Ecto neural progenitor cell (in vitro differentiated cells): ENCODE data around the gene TMC6.
"Not testable (repeated sequence)": the region's sequence is repeated elsewhere in the genome, so short reads cannot be mapped to it uniquely, and the experiment has no call there.

Source experiments
- DNase-seq: peaks from one replicate; pipeline ENCODE4 v3.0.0-alpha.2; 2018; ENCODE audit warnings: low spot score

TMC6 gene

GRCh38 chr17:78110363-78111015 is 18.1 kb downstream of the TMC6 start:
- DNase-seq: peak; percentile 50

- peak; percentile 42 for DNase-seq
These were observed 19.1 kb downstream of the TMC6 start for GRCh38 chr17:78109489-78109761.

GRCh38 chr17:78108726-78109488 is 19.6 kb downstream of the TMC6 start:
- peak; percentile 41 for DNase-seq

GRCh38 chr17:78107976-78108725 is 20.4 kb downstream of the TMC6 start:
- DNase-seq: peak; percentile 42

GRCh38 chr17:78107457-78107856 is 21.1 kb downstream of the TMC6 start:
- DNase-seq: no peak

DNA sequence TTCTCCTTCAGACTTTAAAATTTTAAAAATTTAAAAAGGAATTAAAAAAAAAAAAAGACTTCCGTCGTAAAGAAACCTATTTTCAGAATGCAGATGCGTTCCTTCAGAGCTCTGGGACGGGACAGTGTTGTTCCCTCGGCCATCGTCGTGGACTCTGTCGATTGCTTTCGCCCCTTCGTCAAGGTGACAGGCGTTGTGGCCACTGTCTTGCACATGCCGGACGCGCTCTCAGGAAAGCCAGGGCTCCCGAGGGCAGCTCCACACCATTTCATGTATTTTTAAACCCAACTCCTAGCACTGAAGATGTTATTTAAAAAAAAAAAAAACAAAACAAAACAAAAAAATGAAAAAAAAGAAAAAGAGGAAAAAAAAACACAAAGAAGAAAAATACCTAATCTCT is 22.3 kb downstream of the TMC6 start:
- peak; percentile 39 for DNase-seq

GRCh38 chr17:78105551-78105950 is 23.0 kb downstream of the TMC6 start:
- no peak for DNase-seq

DNA sequence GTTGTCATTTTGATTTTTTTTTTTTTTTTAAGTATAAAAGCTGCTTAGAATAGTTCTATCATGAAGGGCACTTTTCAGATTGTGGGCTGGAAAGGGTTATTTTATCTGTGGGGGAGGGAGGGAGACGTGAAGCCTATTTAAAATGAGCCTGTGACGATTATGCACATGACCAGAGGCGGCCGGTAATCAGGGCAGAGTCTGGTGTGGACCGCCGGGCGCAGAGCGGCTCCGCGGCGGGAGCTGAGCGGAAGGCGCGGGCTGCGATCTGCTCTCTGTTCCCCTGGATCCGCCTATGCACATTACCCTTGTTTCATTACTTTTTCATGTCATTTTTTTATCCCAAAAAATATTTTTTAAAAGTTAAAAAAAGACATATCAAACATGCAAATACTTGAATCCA is 23.5 kb downstream of the TMC6 start:
- no peak for DNase-seq

GRCh38 chr17:78104540-78104941 is 24.0 kb downstream of the TMC6 start:
- DNase-seq: no peak

- DNase-seq: no peak
These were observed 25.2 kb downstream of the TMC6 start for GRCh38 chr17:78103311-78103710.

- DNase-seq: no peak
These were observed 27.0 kb downstream of the TMC6 start for GRCh38 chr17:78101542-78101941.

DNA sequence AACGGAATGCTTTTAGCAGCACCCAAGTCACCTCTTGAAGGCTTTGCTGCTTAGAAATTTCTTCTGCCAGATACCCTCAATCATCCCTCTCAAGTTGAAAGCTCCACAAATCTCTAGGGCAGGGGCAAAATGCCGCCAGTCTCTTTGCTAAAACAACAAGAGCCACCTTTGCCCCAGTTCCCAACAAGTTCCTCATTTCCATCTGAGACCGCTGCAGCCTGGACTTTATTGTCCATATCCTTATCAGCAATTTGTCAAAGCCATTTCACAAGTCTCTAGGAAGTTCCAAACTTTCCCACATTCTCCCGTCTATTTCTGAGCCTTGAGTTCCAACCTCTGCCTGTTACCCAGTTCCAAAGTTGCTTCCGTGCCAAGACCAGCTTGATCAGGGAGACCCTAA is 27.4 kb downstream of the TMC6 start:
- DNase-seq: no peak

GRCh38 chr17:78096093-78096492 is 32.5 kb downstream of the TMC6 start:
- no peak for DNase-seq

GRCh38 chr17:78095035-78095434 is 33.5 kb downstream of the TMC6 start:
- DNase-seq: no peak

DNA sequence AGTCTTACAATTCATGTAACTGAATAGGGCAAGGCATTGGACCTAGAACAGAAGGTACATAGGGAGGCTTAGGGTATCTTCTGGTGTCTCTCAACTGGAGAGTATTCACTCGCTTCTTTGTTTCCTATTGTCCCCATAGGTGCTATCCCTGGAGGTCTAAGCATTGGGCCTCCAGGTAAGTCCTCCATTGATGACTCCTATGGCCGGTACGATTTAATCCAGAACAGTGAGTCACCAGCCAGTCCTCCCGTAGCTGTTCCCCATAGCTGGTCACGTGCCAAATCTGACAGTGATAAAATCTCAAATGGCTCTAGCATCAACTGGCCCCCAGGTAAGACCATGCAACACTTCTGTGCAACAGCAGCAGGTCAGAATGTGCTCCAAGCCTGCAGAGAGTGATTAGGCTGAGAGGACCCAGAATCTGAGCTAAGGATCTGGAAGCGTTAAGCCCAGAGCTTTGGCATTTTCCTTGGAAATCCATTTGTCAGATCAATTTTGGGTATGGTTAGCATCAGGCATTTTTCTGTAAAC is 35.7 kb downstream of the TMC6 start:
- DNase-seq: no peak

DNA sequence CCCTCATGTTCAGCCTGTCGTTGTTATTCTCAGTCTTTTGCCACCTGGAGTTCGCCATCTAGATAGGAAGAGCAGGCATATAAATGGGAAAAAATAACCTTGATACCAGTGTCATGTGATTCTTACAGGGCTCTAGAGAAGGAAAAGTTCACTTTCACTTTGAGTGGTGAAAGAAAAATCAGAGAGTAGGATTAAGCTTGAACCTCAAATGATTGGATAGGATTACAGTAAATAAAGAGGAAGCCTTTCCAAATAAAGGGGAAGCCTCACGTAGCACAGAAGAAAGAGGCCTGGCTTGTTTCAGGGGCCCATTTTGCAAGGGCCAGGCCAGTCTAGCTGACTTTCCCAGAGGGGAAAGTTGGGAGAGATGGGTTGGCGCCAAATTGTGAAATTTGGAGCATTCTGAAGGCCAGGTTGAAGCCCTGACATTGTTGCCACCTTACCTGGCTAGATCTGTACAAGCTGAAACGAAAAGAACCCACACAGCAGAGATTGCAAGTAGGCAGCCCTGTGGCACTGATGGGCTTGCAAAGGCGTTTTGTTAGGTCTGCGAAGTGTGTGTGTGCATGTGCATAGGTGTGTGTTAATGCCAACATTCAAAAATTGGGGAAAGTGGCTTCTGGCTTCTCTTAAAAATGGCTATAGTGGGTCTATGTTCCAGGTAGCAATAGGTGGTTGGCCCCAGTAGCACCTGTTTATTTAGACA is 38.8 kb downstream of the TMC6 start:
- no peak for DNase-seq

DNA sequence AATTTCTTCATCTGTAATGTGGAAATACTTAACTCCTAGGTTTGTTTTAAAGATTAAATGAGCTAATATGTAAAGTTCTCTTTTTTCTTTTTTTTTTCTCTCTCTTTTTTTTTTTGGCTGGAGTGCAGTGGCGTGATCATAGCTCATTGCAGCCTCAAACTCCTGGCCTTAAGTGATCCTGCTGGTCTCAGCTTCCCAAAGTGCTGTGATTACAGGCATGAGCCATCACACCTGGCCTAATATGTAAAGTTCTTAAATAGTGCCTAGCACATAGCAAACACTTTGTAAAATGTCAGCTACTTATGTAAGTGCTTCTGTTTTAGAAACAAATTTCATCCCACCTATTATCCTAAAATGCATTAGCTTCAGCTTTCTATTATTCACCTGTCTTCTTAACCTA is 40.0 kb downstream of the TMC6 start:
- DNase-seq: no peak

DNA sequence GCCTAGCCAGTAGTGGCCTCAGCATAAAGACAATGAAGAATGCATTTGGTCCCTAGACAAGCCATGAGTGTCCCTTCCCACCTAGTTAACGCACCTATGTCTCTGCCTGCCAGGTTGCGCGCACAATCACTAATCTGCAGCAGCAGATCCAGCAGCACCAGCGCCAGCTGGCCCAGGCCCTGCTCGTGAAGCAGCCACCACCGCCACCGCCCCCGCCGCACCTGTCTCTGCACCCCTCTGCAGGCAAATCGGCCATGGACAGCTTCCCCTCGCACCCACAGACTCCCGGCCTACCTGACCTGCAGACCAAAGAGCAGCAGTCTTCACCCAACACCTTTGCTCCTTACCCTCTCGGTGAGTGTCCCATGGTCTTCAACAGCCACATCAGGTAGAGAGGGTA is 41.8 kb downstream of the TMC6 start:
- no peak for DNase-seq

DNA sequence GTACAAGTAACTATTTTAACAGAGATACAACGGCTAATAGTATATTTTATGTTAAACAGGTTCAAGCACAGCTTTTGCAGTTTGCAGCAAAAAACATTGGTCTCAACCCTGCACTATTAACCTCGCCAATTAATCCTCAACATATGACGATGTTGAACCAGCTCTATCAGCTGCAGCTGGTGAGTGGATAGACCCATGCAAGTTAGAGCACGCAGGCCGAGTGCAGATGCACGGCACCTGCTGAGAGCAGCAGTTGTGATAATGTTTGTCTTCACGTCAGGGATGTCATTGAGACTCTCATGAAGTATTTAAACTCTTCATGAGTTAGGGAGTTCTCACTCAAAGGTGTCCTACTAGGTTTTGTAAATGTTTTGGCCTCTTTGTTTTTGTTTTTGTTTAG is 45.6 kb downstream of the TMC6 start:
- no peak for DNase-seq

GRCh38 chr17:78082355-78082872 is 46.1 kb downstream of the TMC6 start:
- not testable (repeated sequence) for DNase-seq

- DNase-seq: no peak
These were observed 47.0 kb downstream of the TMC6 start for GRCh38 chr17:78081551-78081950.

- DNase-seq: no peak
These were observed 49.3 kb downstream of the TMC6 start for GRCh38 chr17:78079253-78079652.
